Breast epithelium (tissue), 4 donors: ENCODE measurements around the gene KCNJ10. TPM values are rescaled to one million over a fixed set of nuclear protein-coding genes. Genes with fewer than 3 reads are reported as not detected.

ENCODE experiments used
- DNase-seq, 2 donors: peaks; one replicate each; pipeline ENCODE4 v3.0.0-alpha.2; 2019; ENCODE audit warnings: low spot score in 2 of 2
- H3K27ac ChIP-seq, 2 donors: fragments of 200-600 bp; sonication (generic) in 1 of 2; one replicate each; pipeline ENCODE4 v1.5.1; 2016 to 2019; ENCODE audit warnings: mild to moderate bottlenecking in 1 of 2
- H3K27me3 ChIP-seq, 2 donors: fragments of 200-600 bp; sonication (generic) in 1 of 2; one replicate each; pipeline versions ENCODE4 v1.5.1 to v1.6.0; 2017 to 2019; ENCODE audit warnings: control low read depth in 1 of 2, mild to moderate bottlenecking in 1 of 2
- H3K36me3 ChIP-seq: fragments of 200-600 bp; one replicate; pipeline ENCODE4 v1.5.1; 2019
- H3K4me1 ChIP-seq, 2 donors: fragments of 200-600 bp; sonication (generic); one replicate each; pipeline ENCODE4 v1.5.1; 2016 to 2019; ENCODE audit warnings: control low read depth in 1 of 2
- H3K4me3 ChIP-seq, 3 donors: fragments of 200-600 bp; sonication (generic); 1 replicate in 2 of 3; 2 replicates in 1 of 3; pipeline ENCODE4 v1.5.1; 2016 to 2019; ENCODE audit warnings: mild to moderate bottlenecking in 3 of 3, moderate library complexity in 2 of 3
- H3K9me3 ChIP-seq, 2 donors: fragments of 200-600 bp; sonication (generic) in 1 of 2; one replicate each; pipeline ENCODE4 v1.5.1; 2016 to 2019; ENCODE audit warnings: control low read depth in 1 of 2
- CTCF ChIP-seq, 3 donors: fragments of 450-650 bp; IDR thresholded peaks; one replicate each; pipeline ENCODE4 v1.5.1; 2016 to 2017; ENCODE audit warnings: antibody characterized with exemption in 3 of 3, mild to moderate bottlenecking in 3 of 3, moderate library complexity in 3 of 3
- POLR2A ChIP-seq: fragments of 450-650 bp; IDR thresholded peaks from one replicate; pipeline ENCODE4 v1.6.1; 2016; ENCODE audit warnings: antibody characterized with exemption, mild to moderate bottlenecking, moderate library complexity
- POLR2AphosphoS5 ChIP-seq, 3 donors: sonication (generic); formaldehyde crosslinking; IDR thresholded peaks; one replicate each; pipeline ENCODE4 v1.6.1; 2017; ENCODE audit warnings: antibody characterized with exemption in 3 of 3
- intact Hi-C: fragments of 100-400 bp; cut with DNase I; formaldehyde crosslinking; loops from one replicate; pipeline ENCODE4 v1.15.1; 2023; ENCODE audit warnings: low total_unique reads
- total RNA-seq, 3 donors: library from RNA; depleted of rRNA; stranded (reverse); fragments of >200 nt; gene quantifications; one replicate each; pipeline ENCODE4 v1.1.0, GENCODE V29; 2016

The KCNJ10 gene
- total RNA-seq, 3 donors from 2014 or later = 0.15 TPM; not detected in 2

DNA sequence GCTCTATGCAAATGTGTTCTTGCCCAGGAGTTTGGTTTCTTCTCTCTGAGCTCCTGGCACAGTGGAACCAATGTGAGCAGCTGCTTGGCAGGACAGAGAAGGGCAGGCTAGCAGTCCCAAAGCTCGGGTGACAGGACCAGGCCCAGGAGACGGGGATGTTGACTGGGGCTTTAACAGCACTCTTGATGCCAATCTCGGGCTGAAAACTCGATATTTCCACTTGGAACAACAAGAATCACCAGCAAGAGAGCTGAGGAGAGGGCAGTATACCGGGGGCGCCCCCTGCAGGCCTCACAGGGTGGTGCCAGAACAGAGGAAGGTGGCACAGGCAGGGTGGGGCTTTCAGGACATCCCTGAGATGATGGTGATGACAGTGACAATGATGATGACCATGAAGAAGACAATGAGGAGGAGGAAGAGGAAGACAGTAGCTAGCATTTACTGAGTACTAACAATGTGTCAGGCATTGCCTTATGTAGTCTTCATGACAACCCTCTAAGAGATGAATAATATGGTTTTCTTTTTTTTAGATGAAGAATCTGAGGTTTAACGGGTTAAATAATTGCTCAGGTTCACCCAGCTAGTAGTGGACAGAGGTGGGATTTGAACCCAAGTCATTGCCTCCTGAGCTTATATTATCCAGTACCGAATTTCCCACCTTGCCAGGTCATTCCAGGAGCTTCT, 8.7 kb upstream of the KCNJ10 start:
- peaks cover 0 to 30% of the 10 kb centered on the region in 2 donors for H3K27me3 ChIP-seq
- TF ChIP-seq CTCF (IDR thresholded peaks at IDR 0.05) (peak in 1 of 3 donors; percentile 40), POLR2A (no peak)

DNA sequence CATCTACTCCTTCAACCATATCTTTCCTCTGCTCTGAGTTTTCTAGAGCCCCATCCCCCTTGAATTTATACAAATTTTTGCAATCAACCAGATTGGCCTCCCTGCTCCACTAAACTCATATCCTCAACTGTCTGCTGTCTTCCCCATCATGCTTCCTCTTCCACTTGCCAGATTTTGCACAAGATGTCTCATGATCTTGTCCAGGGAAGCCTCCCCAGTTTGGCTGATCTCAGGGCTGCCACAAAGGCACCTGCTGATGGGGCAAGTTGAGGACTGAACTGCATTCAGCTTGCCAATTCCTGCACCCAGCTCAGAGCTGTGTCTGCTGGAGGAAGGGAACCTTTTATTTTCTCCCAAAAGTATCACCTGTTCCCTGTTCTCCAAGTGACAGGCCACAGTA, 7.5 kb upstream of the KCNJ10 start:
- Histone ChIP-seq H3K4me3 (no peak overlapping the region), H3K36me3 (no peaks in the 10 kb centered on the region), H3K9me3 (no peaks in the 10 kb centered on the region), H3K27ac (no peak overlapping the region), H3K27me3 (peaks cover 0 to 26% of the 10 kb centered on the region in 2 donors), H3K4me1 (no peaks in the 10 kb centered on the region)
- intact Hi-C loops = no loop called here
- no peak for TF ChIP-seq POLR2A
- no peak for TF ChIP-seq CTCF (IDR thresholded peaks at IDR 0.05)
- TF ChIP-seq POLR2AphosphoS5 (IDR thresholded peaks at IDR 0.05) = no peak
- no peak for DNase-seq

More for the DNA sequence above, 8.7 kb upstream of the KCNJ10 start:
- intact Hi-C loops = no loop called here
- no peaks in the 10 kb centered on the region for H3K9me3 ChIP-seq
- H3K4me3 ChIP-seq = no peak overlapping the region
- DNase-seq = no peak
- no peaks in the 10 kb centered on the region for H3K36me3 ChIP-seq
- H3K4me1 ChIP-seq = no peaks in the 10 kb centered on the region
- H3K27ac ChIP-seq = no peak overlapping the region

DNA sequence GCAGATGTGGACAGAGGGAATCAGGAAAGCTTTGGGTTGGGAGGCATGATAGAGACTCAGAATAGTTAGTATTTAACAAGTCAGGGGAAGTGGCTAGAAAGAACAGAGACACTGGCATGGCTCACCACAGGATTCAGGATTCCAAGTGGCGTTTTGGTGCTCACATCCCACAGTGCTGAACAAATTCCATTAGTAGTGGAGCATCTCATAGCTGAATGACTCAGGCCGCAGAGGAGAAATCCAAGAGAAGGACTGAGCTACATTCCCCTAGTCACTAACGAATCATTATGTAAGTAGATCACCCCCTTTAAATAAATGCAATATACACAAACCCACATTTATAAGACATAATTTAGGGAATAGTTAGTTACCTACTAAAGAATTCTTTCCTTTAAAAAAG, 6.3 kb upstream of the KCNJ10 start:
- intact Hi-C loops = no loop called here
- Histone ChIP-seq H3K27me3 (peaks cover 0 to 23% of the 10 kb centered on the region in 2 donors), H3K27ac (no peak overlapping the region), H3K36me3 (no peaks in the 10 kb centered on the region), H3K9me3 (no peaks in the 10 kb centered on the region), H3K4me3 (no peak overlapping the region), H3K4me1 (no peaks in the 10 kb centered on the region)
- DNase-seq = no peak
- TF ChIP-seq CTCF (IDR thresholded peaks at IDR 0.05) (no peak), POLR2A (no peak), POLR2AphosphoS5 (IDR thresholded peaks at IDR 0.05) (no peak)

DNA sequence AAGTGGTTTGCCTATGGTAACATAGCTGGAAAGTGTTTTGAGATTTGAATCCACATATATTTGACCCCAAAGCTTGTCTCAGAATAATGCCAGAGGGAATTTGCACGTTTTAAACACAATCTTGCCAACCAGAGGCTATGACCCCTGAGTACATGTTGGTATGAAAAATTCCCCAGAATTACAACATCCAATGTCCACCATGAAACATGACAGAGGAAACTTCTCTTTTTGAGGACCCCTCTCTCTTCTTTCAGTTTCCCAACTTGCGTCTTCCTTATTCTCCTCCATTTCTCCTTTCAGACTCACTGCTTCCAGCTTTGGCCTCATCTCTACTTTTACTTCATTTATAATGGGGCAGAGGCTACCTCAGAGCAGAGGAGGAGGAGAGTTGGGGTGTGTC, 5.9 kb upstream of the KCNJ10 start:
- no peaks in the 10 kb centered on the region for H3K4me1 ChIP-seq
- H3K9me3 ChIP-seq = no peaks in the 10 kb centered on the region
- H3K27me3 ChIP-seq = peaks cover 0 to 18% of the 10 kb centered on the region in 2 donors
- no peaks in the 10 kb centered on the region for H3K36me3 ChIP-seq
- H3K4me3 ChIP-seq = no peak overlapping the region
- H3K27ac ChIP-seq = no peak overlapping the region
- TF ChIP-seq POLR2A (no peak), POLR2AphosphoS5 (IDR thresholded peaks at IDR 0.05) (no peak), CTCF (IDR thresholded peaks at IDR 0.05) (no peak)
- intact Hi-C loops = no loop called here
- no peak for DNase-seq

GRCh38 chr1:160074865-160075264, 4.9 kb upstream of the KCNJ10 start:
- Histone ChIP-seq H3K9me3 (no peaks in the 10 kb centered on the region), H3K4me1 (no peaks in the 10 kb centered on the region), H3K27me3 (peaks cover 0 to 15% of the 10 kb centered on the region in 2 donors), H3K4me3 (no peak overlapping the region), H3K36me3 (no peaks in the 10 kb centered on the region), H3K27ac (no peak overlapping the region)
- intact Hi-C loops = no loop called here
- TF ChIP-seq POLR2A (no peak), CTCF (IDR thresholded peaks at IDR 0.05) (no peak), POLR2AphosphoS5 (IDR thresholded peaks at IDR 0.05) (no peak)
- DNase-seq = no peak
